GM21529 (cell line): ENCODE results near the gene STK35.

Experiments used
- ATAC-seq: cut with Tn5 transposase; IDR thresholded peaks from one replicate; pipeline ENCODE4 v1.9.1; 2021; ENCODE audit not compliant: unreplicated experiment

The STK35 gene

DNA sequence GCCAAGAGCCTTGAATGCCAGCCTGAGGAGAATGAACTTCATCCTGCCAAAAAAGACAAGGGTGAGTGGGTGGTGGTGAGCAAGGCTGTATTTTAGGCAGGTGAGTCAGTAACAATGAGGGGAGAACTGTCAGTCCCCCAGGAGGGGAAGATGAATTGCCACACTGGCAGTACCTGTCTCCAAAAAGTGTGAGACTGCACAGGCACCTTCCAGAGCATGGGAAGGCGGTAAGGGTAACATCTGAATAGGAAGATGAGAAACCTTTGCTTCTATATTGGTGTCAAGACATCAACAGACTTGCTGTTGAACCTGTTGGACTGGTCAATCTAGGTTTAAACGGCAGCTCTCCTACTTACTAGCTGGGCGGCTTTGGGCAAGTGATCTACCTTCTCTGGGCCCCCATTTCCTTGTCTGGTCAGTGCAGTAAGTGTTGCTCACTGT is 30.9 kb downstream of the STK35 start:
- no peak for ATAC-seq

DNA sequence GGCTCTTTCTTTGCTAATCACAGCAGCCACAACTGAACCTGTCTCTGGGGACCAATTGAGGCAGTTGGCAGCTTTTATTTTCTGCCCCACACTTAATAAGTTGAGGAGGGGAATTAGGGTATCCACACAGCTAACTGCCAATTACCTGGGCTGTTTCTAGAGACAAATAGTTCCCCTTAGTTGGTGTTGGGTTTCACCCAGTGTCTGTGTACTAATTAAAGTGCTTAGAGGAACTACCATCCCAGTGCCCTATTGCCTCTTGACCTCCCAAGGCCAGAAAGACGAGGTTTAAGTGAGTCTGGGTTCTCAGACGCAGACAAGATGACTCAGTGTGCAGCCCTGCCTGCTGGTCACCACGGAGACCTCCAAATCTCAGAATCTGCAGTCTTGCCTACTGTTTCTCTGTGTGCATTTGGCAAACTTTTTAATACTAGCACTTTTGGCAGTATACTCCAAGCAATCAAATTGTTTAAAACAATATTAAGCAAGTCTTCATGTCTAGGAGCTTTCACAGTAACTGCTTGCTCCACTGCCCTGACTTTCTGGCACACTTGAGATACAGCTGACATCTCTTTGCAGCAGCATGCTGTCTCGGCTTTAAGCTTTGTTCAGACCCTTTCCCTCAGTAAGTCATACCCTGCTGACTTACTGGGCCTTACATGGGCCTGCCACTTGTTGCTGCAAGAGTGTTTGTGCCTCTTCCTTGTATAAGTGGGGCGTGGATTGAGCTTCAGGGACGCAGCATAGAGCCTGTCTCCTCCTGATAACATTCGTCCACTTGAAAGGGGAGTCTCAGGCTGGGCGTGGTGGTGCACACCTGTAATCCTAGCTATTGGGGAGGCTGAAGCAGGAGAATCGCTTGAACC is 31.9 kb downstream of the STK35 start:
- ATAC-seq = no peak

DNA sequence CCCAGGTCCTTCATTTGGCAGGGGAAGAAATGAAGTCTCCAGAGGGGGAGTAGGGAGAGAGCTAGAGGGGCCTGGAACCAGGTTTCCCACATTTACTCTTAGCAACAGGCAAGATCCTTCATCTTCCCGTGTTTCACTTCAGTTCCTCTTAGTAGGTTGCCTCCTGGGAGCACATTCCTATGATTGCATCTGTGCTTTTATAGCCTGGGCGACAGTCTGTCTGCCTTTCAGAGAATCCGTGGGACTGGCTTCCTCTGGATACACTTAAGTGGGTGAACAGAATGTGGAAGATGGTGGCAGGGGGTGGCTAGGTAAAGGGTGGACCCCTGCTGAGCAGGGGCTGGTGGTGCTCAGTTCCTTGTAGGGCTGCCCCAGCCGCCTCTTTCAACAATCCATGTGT is 33.4 kb downstream of the STK35 start:
- no peak for ATAC-seq

DNA sequence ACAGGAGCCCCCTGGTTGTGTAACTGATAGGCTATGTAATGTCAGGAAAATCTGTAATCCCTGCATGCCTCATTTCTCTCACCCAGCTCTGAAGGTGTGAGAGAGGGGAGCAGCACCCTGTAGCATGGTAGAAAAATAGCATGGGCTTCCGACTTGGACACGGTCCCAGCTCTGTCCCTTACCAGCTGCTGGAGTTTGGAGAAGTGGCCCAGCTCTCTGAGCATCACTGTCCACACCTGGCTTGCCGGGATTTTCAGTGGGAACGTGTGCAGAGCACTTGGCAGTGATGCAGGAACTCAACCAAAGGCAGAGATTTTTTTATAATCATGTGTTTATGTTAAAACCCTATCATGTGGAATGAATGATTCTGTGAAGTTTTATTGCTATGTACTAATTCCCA is 34.6 kb downstream of the STK35 start:
- ATAC-seq = no peak

DNA sequence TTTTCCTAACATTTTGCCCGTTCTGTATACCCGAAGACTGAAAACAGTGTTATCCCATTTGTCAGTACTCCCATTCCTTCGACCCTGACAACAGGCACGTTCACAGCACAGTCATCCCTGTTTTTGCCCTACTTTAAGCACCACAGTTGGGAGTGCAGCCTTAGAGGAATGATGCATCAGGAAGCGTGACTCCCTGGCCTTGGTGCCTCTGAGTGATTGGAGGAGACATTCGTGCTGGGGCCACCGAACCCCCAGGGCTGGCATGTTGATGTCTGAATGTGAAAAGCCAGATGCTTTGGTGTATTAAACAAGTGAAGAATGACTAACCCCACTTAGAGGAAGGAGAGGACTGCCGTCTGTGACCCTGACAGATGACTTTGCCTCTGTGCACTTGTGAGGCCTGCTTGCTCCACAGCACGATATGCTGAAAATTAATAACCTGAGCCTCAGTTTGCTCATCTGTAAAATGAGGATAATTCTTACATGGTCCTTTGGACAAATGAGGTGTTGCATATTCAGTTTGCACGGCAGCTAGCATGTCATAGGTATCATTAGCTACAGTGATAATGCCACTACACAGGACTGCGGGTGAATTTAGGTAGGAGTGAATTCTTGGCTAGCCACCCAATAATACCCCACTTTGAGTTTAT is 36.0 kb downstream of the STK35 start:
- ATAC-seq = no peak

DNA sequence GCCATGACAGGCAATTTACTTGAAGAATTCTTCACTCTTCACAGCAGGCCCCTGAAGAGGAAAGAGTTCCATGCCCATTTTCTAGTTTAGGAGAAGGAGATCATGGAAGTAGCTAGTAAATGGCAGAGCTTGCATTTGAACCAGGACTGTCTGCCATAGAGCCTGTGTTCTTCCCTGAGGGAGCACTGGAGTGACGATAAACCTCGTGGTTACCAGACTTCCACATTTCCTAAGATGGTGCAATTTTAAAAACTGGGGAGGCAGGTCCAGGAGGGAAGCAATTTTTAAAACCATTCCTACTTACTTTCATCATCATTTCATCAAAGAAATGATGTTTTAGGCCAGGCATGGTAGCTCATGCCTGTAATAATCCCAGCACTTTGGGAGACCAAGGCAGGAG is 36.8 kb downstream of the STK35 start:
- no peak for ATAC-seq

DNA sequence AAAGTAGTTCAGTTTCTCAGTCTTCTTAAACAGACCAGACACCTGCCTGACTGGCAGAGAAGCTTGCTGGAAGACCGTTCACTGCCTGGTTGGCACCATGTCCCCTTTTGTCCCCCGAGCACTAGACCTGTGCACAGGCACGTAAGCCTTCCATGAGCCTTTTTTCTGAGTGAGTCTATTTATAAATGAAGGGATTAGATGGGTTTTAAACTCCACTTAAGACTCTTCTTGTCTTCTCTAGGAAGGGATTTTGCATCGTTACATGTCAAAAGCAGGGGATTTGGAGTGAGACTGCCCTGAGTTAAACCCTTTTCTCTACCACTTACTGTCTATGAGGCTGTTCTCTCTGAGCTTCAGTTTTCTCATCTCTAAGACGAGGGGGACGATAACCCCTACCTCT is 37.6 kb downstream of the STK35 start:
- ATAC-seq = no peak

DNA sequence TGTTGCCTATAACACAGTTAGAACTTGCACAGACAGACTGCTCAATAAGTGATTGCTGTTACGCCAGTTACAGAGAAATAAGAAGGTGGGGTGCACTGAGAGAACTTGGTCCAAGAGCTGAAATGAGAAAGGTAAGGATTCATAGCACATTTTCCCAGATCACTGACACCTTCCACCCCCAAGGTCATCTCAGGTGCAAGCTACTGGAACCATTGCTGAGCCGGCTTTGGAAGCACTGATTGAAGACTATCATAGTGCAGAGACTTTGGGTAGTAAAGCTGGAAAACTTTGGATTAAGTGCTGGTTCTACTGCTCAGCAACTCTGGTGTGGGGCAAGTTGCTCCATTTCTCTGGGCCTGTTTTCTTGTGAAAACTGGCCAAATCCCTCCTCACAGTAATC is 38.1 kb downstream of the STK35 start:
- no peak for ATAC-seq

DNA sequence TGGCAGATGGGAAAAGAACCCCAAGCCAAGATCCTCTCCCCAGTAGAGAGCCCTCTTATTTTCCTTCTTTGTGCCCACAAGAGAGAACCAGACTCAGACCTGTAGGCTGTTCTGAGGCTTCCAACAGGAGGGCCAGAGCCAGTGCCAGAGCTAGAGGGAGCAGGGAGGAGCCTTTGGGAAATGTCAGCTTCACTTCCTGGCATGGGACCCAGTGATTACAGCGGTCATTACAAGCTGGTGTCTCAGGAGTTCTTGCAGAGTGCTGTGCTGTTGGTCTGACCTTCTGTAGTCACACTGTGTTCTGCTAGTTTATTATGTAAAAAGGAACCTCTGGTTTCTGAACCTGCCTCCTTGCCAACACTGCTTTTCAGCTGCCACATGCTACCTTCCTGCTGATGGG is 38.9 kb downstream of the STK35 start:
- no peak for ATAC-seq

DNA sequence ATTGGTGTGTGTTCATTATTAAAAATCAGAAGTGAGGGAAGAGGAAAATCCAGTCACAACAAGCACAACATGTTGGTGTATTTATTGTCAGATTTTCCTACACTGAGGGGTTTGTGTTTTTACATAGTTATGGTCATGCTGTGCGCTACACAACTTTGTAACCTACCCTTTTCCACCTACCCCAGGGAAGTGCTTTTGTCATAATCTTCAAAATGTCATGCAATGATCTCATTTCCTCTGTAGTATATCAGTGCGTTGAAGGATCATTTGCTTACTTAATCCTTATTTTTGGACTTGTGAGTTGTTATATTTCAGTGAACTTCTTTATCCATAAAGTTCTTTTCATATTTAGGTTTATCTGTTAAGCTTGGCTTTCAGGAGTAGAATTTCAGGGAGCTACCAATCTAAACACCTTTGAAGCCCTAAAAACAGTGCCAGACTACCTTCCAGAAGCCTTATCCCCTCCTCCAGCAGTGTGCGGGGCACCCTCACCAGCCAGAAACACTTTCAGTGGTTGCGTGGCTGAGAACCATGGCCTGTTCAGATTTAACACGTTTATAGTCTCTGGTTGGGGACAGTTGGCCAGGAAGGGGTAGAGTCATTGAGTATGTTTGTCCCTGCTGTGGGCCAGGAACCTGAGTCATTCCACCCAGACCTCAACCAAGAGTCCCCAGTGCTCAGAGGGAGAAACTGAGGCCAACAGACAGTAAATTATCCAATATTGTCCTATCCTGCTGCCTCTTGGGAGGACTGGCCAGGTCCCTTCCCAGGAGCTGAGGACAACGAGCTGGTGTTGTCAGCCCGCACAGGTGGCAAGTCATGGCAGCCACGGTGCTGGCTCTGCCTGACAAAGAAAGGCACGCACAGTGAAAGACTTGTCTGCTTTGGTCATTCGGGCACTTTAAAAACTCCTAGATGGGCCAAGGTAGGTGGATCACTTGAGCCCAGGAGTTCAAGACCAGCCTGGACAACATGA is 40.3 kb downstream of the STK35 start:
- ATAC-seq = no peak

DNA sequence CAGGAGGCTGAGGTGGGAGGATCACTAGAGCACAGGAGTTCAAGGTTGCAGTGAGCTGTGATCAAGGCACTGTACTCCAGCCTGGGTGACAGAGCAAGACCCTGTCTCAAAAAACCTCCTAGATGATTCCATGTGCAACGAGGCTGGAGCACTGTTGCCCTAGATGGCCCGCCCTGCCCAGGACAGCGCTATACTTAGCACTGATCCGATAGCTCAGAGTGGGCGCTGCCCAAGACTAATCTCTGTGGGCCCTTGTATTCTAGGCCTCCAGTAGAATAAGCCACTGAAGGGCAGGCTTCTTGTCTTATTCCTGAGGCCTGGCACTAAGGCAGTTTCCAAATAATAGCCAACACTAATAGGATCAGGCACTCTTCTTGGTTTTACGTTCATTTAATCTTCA is 41.0 kb downstream of the STK35 start:
- no peak for ATAC-seq

DNA sequence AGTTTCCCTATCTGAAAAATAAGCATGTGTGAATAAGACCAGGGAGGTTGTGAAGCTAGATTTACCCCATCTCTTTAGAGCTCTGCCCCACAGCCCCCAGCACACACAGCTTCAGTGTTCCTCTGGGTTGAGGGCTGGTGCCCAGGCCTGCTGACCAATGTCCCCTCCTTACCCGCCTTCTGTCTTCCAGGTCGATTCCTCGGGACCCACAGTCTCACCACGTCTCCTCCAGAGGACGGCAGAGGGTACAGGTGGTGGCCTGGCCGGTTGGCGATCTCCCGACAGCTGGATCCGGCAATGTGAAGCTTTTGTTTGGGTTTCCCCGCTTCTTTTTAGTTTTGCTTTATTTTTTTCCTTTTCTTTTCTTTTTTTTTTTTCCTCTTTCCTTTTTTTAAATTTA is 42.0 kb downstream of the STK35 start:
- ATAC-seq = no peak

DNA sequence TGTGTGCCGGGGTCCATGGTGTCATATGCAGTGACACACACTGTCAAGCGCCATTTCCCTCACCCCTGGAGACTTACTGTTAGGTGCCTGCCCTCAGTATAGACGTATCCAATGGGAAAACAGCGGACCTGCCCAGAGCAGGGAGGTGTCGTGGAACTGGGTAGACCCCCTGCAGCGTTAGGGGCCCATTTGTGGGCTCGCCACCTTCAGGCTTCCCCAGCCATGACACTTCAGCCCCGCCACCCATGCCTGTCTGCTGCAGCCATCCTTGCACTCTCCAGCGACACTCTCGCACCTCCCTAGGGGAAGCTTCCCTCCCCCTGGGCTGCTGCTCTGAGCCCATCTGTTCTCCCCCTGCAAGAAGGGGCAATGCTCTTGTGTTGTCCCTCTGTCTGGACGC is 43.2 kb downstream of the STK35 start:
- ATAC-seq = no peak

DNA sequence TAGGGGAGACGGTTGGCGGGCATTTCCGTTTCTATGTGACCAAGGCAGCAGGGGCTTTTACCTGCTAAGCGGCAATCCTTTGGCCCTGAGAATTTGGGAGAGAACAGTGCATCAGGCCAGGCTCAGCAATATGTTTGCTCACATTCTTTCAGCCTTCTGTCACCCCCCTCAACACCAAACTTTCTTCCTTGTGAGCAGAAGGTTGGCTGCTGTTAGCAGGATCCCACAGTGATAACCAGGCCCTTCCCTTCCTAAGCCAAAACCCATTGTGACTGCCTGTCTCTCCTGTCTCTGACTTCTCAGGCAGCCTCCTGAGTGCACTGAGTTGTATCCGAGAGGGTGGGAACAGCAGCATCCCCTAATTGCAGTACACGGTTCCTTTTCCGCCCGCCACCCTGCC is 43.7 kb downstream of the STK35 start:
- no peak for ATAC-seq

DNA sequence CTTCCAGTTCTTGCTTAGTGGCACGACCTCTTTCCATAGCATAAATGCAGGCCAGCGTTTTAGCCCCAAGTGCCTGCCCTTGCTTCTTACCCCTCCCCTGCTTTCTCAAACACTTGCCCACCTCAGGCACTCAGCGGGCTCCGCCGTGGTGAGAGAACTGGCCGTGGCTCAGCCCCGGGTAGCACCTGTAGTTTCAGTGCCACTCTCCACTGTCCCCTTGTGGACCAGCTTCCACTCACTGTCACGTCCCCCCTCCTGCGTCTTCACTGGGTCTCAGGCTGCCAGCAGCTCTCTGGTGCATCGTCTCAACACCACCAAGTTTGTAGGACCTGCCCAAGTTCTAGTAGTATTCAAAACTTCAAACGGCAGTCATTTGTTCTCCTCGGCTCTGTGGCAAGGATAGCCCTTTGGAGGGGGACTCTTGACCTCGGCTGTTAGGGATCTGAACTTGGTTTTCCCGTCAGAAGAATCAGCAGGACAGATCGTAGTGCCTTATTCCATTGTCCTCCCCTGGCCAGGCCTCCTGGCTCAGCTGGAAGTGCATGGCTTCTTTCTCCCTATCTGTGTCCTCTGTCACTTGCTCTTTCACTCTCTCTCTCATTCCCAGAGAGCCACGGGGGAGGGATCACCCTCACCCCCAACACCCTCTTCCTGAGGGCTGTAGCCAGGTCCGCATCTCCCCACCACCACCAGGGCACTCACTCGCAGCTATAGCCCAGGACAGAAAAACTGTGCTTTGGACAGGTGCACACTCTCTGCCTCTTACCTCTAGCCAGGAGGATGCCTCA is 44.6 kb downstream of the STK35 start:
- ATAC-seq = no peak

DNA sequence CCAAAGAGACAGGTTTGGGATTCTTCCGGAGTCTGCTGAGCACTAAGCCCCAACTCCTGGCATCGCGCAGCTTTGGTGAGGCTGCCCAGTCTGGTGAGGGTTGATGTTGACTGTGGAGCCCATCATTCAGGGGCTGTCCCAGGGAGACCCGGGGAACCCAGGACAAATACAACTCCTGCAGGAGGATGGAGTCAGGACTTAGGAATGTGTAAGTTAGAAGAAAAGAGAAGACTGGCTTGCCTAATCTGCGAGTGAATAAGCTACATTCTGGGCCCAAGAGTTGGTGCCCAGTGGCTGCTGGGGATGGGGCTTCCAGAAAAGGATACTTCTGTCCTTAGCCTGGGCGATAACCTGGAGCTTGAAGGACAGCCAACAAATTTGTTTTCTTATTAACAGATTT is 47.9 kb downstream of the STK35 start:
- no peak for ATAC-seq

DNA sequence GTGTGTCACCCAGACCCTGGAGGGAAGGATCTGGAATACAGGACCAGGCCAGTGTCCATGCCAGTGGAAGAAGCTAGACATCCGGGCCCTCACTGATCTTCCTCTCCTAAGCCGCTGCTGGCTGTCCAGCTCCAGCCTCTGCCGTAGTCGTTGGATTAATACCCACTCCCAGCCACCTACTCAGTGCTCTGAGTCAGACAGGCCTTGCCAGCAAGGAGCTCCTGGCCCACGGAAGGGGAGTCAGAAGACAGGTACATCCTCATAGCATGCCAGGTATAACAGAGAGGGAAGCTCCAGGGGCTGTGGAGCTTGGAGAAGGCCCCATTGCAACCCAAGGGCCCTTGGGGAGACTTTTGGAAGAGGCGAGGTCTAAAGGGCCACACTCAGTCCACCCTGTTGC is 49.0 kb downstream of the STK35 start:
- ATAC-seq = no peak

DNA sequence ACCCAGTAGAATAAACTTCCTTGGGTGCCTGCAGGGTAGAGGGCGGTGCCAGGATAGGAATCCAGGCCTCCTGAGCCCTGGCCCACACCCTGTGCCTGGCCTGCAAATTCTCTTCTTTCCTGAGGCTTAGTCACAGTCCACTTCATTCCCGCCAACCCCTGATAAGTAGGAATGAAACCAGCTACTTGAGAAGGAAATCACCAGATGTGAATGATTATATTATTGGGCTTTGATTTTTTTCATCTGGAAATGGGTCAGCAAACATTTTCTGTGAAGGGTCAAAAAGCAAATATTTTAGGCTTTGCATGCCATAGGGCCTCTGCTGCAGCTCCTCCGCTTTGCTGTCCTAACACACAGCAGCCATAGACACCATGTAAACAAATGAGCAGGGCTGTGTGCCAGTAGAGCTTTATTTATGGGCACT is 50.2 kb downstream of the STK35 start:
- no peak for ATAC-seq

DNA sequence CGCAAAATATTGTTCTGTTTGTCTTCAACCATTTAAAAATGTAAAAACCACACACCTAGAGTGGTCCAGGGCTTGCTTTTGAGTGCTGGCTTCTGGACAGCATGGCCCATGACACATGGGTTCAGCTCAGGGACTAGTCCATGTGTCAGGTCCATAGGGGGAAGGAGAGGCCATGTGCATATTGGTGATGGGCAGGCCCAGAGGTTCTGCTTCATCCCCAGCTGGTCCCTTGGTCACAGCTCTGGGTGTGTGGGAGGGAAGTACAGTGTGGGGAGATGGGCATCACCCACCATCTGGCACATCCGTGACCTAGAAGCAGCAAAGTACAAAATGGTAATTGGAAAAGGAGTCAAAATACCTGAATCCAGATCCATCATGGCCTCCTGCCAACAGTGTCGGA is 50.7 kb downstream of the STK35 start:
- ATAC-seq = no peak

DNA sequence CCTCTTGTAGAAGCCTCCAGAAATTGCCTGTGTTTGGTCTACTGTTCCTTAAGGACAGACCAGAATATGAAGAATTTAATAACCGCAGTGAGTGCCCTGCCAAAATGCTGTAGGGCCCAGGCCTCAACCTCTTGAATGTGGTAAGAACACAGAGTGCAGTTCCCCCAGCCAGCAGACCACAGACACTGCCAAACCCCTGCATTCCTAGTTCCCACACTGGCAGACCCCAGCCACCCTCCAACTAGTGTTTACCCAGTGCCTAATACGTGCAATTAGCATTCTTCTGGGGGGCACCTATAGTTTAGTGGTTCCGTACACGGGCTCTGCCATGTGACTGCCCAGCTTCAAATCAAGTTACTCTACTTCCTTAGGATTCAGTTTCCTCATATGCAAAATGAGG is 51.7 kb downstream of the STK35 start:
- ATAC-seq = no peak

DNA sequence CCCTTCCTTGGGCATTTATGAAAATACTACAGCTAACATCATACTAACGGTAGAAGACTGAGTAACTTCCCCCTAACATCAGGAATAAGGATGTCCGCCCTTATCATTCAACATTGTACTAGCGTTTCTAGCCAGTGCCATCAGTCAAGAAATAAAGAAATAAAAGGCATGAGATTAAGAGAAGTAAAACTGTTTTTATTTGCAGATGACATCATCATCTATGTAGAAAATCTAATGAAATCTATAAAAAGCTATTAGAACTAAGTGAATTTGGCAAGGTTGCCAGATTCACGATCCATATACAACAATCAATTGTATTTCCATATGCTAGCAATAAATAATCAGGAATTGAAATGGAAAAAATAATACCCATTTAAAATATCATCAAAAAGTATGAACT is 54.6 kb downstream of the STK35 start:
- ATAC-seq = no peak
